OCI-LY3 (cell line): ENCODE measurements around the gene ADARB1.

Experiments used
- CTCF ChIP-seq: fragments of 200-600, 300-600 bp; sonication (generic); IDR thresholded peaks from 2 replicates; pipeline ENCODE4 v1.5.1; 2014; ENCODE audit warnings: antibody characterized with exemption, low read length, low read depth
- EZH2phosphoT487 ChIP-seq: fragments of 200-600 bp; shearing (Covaris generic); IDR thresholded peaks from 2 replicates; pipeline ENCODE4 v1.6.1; 2018; ENCODE audit warnings: antibody characterized with exemption, mixed run types, low read depth

DNA sequence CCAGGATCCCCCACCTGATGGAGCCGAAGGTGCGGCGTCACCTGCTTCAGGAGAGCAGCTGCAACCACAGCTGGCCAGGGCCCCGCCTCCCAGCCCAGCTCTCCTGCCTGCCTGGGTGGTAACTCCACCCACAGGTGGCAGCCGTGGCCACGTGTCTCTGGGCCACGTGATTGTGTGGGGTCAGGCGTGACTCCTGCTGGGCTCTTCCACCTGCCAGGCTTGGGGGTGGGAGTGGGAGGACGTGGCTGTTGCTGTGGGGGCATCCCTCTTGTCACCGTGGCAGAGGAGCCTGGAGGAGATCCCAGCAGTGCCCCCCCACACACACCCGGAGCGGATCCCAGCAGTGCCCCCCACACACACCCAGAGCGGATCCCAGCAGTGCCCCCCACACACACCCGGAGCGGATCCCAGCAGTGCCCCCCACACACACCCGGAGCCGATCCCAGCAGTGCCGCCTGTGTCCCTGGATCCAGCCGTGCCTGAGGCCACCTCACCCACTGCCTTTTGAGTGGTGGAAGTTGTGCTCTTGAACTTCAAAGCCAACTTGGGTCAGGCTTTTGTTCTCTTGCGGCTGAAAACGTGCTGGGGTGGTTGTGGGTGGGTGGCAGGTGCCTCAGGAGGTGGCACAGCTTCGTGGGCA lies 181.1 kb downstream of the ADARB1 start:
- TF ChIP-seq CTCF, result no peak
- no peak for TF ChIP-seq EZH2phosphoT487
